Stimulated activated CD8-positive, alpha-beta memory T cell treated with anti-CD3 and anti-CD28 coated beads, Interleukin-7, amount 100 ng/mL, for 4 hours (primary cell): Measurements from ENCODE around the gene CUL1.
"Not testable (repeated sequence)": the region's sequence is repeated elsewhere in the genome, so short reads cannot be mapped to it uniquely, and the experiment has no call there.

ENCODE experiments used
- DNase-seq, 2 donors: peaks; one replicate each; pipeline ENCODE4 v3.0.0-alpha.2; 2020; ENCODE audit warnings: low read depth in 2 of 2

CUL1 gene

GRCh38 chr7:148697256-148698006, 1.3 kb upstream of the CUL1 start:
- peak in 1 of 2 donors; percentile 34 for DNase-seq

- DNase-seq: peak in 1 of 2 donors; percentile 8
Measured at GRCh38 chr7:148698007-148698396, 701 bp upstream of the CUL1 start.

GRCh38 chr7:148699024-148699781, 500 bp downstream of the CUL1 start:
- DNase-seq: peak in 1 of 2 donors; percentile 33

GRCh38 chr7:148699782-148700629, 1.3 kb downstream of the CUL1 start:
- DNase-seq: no peak

GRCh38 chr7:148700661-148701064, 2.0 kb downstream of the CUL1 start:
- DNase-seq: peak in 1 of 2 donors; percentile 24

- no peak for DNase-seq
Measured at GRCh38 chr7:148701414-148701813, 2.7 kb downstream of the CUL1 start.

GRCh38 chr7:148702876-148703670, 4.4 kb downstream of the CUL1 start:
- DNase-seq: no peak

- not testable (repeated sequence) for DNase-seq
Measured at GRCh38 chr7:148703671-148703962, 4.9 kb downstream of the CUL1 start.

- no peak for DNase-seq
Measured at GRCh38 chr7:148704189-148704588, 5.5 kb downstream of the CUL1 start.

GRCh38 chr7:148704970-148705369, 6.3 kb downstream of the CUL1 start:
- DNase-seq: no peak

GRCh38 chr7:148706368-148706767, 7.7 kb downstream of the CUL1 start:
- DNase-seq: no peak

- no peak for DNase-seq
Measured at GRCh38 chr7:148708026-148708885, 9.6 kb downstream of the CUL1 start.

- DNase-seq: no peak
Measured at GRCh38 chr7:148709014-148709413, 10.3 kb downstream of the CUL1 start.

- not testable (repeated sequence) for DNase-seq
Measured at GRCh38 chr7:148710426-148710825, 11.7 kb downstream of the CUL1 start.

GRCh38 chr7:148711191-148712102, 12.7 kb downstream of the CUL1 start:
- DNase-seq: no peak

- no peak for DNase-seq
Measured at GRCh38 chr7:148712678-148713329, 14.1 kb downstream of the CUL1 start.

GRCh38 chr7:148714498-148714897, 15.8 kb downstream of the CUL1 start:
- DNase-seq: no peak

GRCh38 chr7:148715027-148715426, 16.3 kb downstream of the CUL1 start:
- DNase-seq: no peak

- DNase-seq: no peak
Measured at GRCh38 chr7:148717266-148717793, 18.6 kb downstream of the CUL1 start.
